NOMO-1 (cell line): ENCODE data around the gene NCKAP5.

Experiments
- DNase-seq, 2 experiments: peaks; one replicate each; lab custom pipeline; 2025; ENCODE audit not compliant: unreplicated experiment in 2 of 2; lab: John Stamatoyannopoulos, UW

The NCKAP5 gene

DNA sequence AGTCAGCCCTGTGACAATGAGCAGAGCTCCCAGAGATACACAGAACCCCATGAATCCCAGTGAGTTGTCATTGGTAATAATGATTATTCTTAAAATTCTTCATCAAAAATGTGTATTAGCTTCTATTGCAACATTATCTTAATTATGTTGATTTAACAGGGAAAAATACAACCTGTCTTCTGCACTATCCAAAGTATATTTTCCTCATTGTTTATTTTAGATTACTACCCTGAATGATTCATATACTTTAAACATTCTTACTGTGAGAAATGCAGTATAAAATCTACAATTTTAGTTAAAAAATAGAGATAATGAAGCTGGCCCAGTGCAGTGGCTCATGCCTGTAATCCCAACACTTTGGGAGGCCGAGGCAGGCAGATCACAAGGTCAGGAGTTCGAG is 773.0 kb downstream of the NCKAP5 start:
- DNase-seq, result no peak

- DNase-seq, result no peak
Measured at GRCh38 chr2:132793532-132793931, 774.7 kb downstream of the NCKAP5 start.

- no peak for DNase-seq
Measured at GRCh38 chr2:132790207-132790785, 778.0 kb downstream of the NCKAP5 start.

- DNase-seq, result no peak
Measured at GRCh38 chr2:132789066-132789465, 779.2 kb downstream of the NCKAP5 start.

DNA sequence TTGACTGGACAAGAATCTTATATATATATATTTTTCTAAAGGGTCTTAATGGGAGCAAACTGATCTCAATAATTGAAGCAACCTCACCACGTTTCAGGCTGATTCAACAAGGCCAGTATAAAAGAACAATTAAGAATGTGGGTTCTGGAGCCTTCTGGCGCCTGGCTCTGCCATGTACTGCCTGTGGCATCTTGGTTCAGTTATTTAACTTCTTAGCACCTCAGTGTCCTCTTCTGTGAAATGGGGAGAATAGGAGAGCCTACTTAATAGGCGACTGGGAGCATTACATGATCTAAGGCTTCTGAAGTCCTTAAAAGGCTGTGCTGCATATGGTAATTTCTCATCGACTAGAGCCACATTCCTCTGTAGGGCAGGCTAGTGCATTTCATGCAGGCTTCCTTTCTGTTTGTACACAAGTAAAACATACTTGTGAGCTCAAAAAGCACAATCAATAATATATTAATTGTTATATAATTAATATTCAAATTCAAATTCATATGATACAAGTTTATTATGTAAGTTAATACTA is 779.9 kb downstream of the NCKAP5 start:
- DNase-seq, result no peak

GRCh38 chr2:132783883-132784282 is 784.4 kb downstream of the NCKAP5 start:
- DNase-seq, result no peak

DNA sequence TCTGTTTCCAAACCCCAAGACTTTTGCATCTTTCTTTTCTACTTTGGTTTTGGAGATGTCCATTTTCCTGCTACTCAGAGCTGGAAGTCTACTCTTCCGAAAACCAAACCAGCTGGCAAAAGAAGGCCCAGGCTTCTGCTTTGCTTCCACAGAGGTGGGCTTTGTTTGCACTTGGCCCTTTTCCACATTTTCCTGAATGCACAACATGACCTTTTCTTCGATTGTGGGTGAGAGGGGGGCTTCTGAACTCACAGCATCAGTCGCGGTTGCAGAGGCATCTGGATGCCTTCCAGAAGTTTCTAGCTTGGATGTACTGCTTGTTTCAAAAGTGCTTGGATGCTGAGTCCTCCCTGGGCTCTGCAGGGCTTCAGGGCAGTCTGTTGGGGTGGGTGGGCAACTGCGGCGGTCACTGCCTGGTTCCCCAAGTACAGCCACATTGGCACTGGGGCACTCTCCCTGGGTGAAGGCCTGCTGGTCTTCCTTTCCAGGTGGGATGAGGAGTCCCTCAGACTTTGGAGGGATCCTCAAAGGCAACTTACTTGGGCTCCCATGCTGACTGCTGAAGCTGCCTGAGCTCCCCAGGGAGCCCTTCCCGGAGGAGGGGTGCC is 786.0 kb downstream of the NCKAP5 start:
- no peak for DNase-seq

GRCh38 chr2:132780651-132781050 is 787.6 kb downstream of the NCKAP5 start:
- no peak for DNase-seq

DNA sequence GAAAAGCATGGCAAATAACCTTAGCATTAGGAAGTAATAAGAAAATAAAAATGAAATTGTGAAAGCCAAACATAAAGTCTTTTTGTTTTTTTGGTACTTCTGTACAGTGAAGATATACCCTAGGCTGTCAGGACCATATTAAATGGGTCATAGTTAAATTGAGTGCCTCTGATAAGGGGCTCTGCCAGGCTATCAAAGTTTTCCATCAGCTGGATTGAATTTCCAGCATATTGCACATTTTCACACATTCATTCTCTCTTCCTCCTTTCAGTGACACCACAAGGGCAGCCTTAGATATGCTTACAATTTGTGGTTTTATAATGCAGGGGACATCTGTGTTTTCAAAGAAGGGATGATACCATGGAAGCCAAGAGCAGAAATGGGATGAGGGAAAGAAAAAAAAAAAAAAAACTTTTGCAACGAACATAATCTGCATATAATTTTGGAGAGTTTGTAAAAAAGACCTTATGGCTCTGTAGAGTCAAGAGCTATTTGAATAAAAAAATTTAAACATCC is 789.0 kb downstream of the NCKAP5 start:
- DNase-seq, result no peak

- no peak for DNase-seq
Measured at GRCh38 chr2:132776287-132776686, 792.0 kb downstream of the NCKAP5 start.

GRCh38 chr2:132774189-132774588 is 794.1 kb downstream of the NCKAP5 start:
- no peak for DNase-seq

DNA sequence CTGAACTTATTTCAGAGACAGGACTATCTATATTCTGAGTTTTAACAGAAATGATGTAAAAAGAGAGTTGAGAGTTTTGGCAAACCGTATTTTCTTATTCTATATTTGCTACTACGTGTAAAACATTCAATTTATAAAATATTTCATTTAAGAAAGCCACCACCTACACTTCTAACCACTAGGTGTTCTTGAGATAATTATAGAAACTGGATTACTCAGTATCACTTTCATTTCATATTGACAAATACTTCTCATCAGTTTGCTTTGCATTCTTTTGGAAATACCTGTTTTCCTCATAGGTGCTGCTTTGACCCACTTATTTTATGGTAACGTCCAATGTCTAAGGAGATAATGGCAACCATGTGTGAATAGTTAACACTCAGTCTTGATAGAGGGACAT is 794.9 kb downstream of the NCKAP5 start:
- no peak for DNase-seq

GRCh38 chr2:132772340-132772739 is 795.9 kb downstream of the NCKAP5 start:
- DNase-seq, result no peak

- DNase-seq, result no peak
Measured at GRCh38 chr2:132766573-132766972, 801.7 kb downstream of the NCKAP5 start.

- no peak for DNase-seq
Measured at GRCh38 chr2:132761437-132761836, 806.8 kb downstream of the NCKAP5 start.

DNA sequence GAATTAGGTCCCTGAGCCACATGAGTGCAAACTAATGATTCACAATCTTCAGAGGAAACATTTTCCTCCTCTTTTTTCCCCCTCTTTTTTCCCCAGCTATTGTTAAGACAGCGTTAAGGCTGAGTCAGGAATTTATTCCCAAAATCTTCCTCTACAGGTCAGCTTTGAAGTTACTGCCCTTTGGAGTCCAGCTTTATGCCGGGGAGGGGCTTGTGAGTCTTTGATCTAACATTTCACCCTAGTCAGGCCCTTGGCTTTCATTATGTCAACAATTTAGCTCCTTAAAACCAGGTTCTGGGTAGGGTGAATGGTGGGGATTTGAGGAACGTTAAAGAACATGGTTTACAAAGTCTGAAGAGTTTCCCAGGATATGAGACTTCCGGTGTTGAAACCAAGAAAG is 807.3 kb downstream of the NCKAP5 start:
- DNase-seq, result no peak

- DNase-seq, result no peak
Measured at GRCh38 chr2:132760405-132760804, 807.9 kb downstream of the NCKAP5 start.

- no peak for DNase-seq
Measured at GRCh38 chr2:132758995-132759394, 809.3 kb downstream of the NCKAP5 start.

DNA sequence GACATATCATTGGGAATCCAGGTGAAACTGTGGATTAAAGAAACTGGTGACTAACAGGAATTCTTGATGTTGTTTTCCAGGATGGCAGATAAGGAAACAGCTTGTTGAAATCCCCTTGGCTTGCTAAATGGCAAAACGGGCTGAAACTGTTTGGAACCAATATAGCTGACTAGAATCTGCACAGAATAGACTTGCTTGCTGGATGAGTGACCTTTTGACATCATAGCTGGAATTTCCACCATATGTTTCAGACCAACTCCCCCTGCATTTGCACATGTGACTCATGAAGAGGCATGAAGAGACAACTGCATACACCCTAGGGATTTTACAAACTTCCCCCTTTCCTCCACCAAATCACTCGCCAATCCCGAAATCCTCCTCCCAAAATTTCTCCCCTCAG is 810.6 kb downstream of the NCKAP5 start:
- DNase-seq, result no peak

DNA sequence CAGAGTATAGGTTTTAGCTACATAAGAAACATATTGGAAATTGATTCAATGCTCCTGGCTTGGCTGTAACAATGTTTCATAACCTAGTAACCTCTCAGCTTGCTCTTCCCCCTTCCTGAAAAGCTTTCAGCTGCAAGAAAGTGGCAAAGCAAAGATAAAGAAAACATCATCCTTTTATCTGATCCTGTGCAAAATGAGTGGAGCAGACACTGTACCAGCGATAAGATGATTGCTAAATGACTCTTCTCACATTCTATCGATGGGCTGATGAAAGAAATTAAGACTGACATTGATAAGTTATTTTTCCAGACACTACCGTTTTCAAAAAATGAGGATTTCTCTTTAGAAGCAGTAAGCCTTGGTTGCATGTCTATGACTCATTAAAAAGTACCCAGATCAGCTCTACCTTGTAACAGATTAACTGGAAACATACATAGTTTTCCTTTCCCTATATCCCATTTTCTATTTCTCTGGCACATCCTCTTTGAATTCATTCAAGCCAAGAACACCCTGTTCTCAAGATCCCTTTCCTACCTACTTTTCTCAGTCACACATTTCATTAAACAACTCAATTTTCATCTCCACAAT is 811.2 kb downstream of the NCKAP5 start:
- no peak for DNase-seq

DNA sequence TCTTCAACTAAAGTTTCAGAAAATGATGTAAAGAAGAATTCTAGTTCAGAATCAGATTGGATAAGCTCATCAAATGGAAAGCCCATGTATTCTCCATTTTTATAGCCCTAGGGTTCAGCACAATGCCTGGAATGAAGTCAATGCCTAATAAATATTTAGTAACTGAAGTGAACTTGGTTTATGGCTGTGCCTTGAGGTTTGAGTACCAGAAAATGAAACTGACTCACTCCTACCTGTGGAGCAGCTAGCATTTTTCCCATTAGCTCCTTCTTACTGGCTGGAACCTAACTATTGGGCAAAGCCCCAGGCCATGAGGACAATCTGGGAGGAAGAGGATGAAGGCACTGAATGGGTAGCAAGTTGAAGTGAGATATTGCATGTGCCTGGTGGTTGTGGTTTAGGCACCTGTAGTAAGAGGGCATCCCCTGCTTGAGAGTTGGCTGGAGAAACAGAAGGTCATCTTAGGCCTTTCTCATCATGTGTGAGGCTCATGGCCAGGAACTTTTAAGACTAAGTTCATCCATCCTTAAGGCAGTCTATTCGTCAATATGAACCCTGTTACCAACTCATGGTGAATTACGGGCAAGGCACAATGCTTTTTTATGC is 813.3 kb downstream of the NCKAP5 start:
- no peak for DNase-seq

- DNase-seq, result no peak
Measured at GRCh38 chr2:132754392-132754791, 813.9 kb downstream of the NCKAP5 start.
